AG09309 (cell line): ENCODE results near the gene ALKBH6.
"Not testable (repeated sequence)": the region's sequence is repeated elsewhere in the genome, so short reads cannot be mapped to it uniquely, and the experiment has no call there.

Experiments used
- DNase-seq: peaks from one replicate; pipeline ENCODE4 v3.0.0-alpha.2; 2010; ENCODE audit warnings: low read depth
- H3K4me3 ChIP-seq: 2 replicates; pipeline ENCODE4 v1.5.1; 2011; ENCODE audit warnings: mild to moderate bottlenecking, low read depth, low read length, moderate library complexity; ENCODE audit not compliant: control insufficient read depth
- CTCF ChIP-seq: IDR thresholded peaks from 2 replicates; pipeline ENCODE4 v1.5.1; 2011; ENCODE audit warnings: mild to moderate bottlenecking, low read depth, low read length, inconsistent platforms; ENCODE audit not compliant: insufficient read depth, control insufficient read depth; ENCODE audit errors: missing control alignments

ALKBH6 gene

GRCh38 chr19:35986664-35987570 lies 27.1 kb downstream of the ALKBH6 start:
- no peak for TF ChIP-seq CTCF
- DNase-seq, result no peak
- peak overlapping the region; percentile 23 for H3K4me3 ChIP-seq

DNA sequence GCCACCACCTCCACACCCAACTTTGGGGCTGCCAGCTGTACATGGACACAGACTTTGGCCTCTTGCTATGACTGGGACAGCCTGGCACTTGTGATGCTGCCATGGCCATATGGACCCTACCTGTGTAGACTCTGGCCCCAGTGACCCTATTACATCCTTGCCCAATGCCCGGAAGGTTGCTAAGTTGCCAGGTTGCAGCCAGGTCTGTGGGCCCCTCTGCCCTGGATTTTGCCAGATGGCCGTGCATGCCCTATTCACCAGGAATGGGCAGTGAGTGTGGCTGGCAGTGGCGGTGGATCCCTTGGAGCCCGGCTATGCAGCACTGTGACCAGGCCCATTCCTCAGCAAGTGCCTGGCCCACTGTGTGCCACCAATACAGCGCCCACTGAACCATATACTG lies 27.9 kb downstream of the ALKBH6 start:
- H3K4me3 ChIP-seq, result no peak overlapping the region
- no peak for TF ChIP-seq CTCF
- DNase-seq, result no peak

DNA sequence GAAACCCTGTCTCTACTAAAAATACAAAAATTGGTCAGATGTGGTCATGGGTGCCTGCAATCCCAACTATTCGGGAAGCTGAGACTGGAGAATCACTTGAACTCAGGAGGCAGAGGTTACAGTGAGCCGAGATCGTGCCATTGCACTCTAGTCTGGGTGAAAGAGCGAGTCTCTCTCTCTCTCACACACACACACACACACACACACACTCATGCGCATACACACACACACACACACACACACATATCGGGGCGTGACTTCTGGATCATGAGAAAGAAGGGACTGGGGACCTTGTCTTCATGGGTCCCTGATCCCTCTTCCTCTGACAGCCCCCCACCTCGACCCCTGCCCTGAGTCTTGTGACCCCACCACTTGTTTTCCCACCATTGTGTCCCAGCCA lies 30.8 kb downstream of the ALKBH6 start:
- no peak for TF ChIP-seq CTCF
- H3K4me3 ChIP-seq, result no peak overlapping the region
- DNase-seq, result no peak

DNA sequence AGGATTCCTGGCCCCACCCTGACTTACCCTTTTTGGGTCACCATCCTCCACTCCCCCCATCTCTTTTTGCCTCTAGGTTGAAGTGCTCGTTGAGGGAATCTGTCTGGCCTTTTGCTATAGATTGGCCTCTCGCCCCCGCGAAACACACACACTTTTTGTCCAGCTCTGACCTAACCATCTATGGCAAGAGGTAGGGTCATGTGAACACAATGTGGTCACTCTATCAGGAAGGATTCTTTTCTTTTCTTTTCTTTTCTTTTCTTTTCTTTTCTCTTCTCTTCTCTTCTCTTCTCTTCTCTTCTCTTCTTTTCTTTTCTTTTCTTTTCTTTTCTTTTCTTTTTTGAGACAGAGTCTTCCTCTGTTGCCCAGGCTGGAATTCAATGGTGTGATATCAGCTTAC lies 33.0 kb downstream of the ALKBH6 start:
- DNase-seq, H3K4me3 ChIP-seq: not testable (repeated sequence)

DNA sequence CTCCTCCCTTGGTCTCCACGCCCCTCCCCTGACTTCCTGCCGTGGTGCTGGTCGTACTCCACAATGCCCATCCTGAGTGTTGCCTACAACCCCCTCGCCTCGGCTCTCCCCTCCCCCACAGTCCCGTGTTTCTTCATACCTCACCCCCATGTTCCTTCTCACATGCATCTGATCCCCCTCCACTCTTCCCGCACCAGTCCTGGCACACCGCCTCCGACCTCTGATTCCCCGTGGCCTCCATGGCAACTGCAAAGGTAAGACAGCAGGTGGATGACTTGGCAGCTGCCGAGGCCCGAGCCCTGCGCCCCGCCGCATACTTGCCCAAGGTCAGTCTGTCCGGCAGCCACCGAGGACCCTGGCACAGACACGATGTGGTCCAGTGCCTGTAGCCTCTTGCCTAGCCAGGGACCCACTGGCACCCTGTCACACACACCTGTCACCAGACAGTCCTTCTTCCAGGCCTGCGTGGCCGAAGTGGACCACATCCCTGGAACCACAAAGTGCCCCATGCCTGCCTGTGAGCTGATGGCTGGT lies 35.1 kb downstream of the ALKBH6 start:
- H3K4me3 ChIP-seq, result no peak overlapping the region
- DNase-seq, result no peak
- no peak for TF ChIP-seq CTCF

- no peak for TF ChIP-seq CTCF
- no peak for DNase-seq
- H3K4me3 ChIP-seq, result no peak overlapping the region
These were observed 35.7 kb downstream of the ALKBH6 start for GRCh38 chr19:35978271-35978670.

- no peak overlapping the region for H3K4me3 ChIP-seq
- TF ChIP-seq CTCF, result no peak
- DNase-seq, result no peak
These were observed 36.4 kb downstream of the ALKBH6 start for GRCh38 chr19:35977446-35978222.
